ENCODE measurements around the gene C1orf105. TPM values are rescaled to one million over a fixed set of nuclear protein-coding genes. Genes with fewer than 3 reads are reported as not detected.

The C1orf105 gene
- total and polyA plus RNA-seq, 2 donors from 2014 or later, result not detected

GRCh38 chr1:172513479-172513878 lies 93.0 kb downstream of the C1orf105 start:
- intact Hi-C loops (cut with DNase I), result no loop called here
- no peak overlapping the region for H3K27ac ChIP-seq (ENCODE audit: low read depth in 2 of 2, low read length in 2 of 2)
- no peak for FAIRE-seq
- H3K27me3 ChIP-seq (ENCODE audit: control insufficient read depth, insufficient read depth, low read length), result no peaks in the 10 kb centered on the region
- no peak overlapping the region for H3K4me3 ChIP-seq (ENCODE audit: low read length in 3 of 3)
- no peaks in the 10 kb centered on the region for H3K4me1 ChIP-seq (ENCODE audit: control insufficient read depth in 2 of 3, insufficient read depth in 2 of 3, low read depth in 1 of 3, low read length in 3 of 3)
- H3K36me3 ChIP-seq (ENCODE audit: control insufficient read depth in 2 of 3, insufficient read depth in 3 of 3, low read length in 3 of 3), result no peaks in the 10 kb centered on the region
- no peak for DNase-seq
- no peak overlapping the region for H3K9ac ChIP-seq (ENCODE audit: low read length in 3 of 3)
- no peaks in the 10 kb centered on the region for H3K9me3 ChIP-seq (ENCODE audit: control insufficient read depth in 2 of 3, insufficient read depth in 1 of 3, low read length in 3 of 3)
- TF ChIP-seq CTCF (IDR thresholded peaks at IDR 0.05; ENCODE audit: borderline replicate concordance, extremely low read depth, insufficient read depth), result no peak

GRCh38 chr1:172514108-172514507 lies 93.6 kb downstream of the C1orf105 start:
- no peak for FAIRE-seq
- Histone ChIP-seq H3K27ac (ENCODE audit: low read depth in 2 of 2, low read length in 2 of 2) (no peak overlapping the region), H3K36me3 (ENCODE audit: control insufficient read depth in 2 of 3, insufficient read depth in 3 of 3, low read length in 3 of 3) (no peaks in the 10 kb centered on the region), H3K9ac (ENCODE audit: low read length in 3 of 3) (no peak overlapping the region), H3K4me3 (ENCODE audit: low read length in 3 of 3) (no peak overlapping the region), H3K9me3 (ENCODE audit: control insufficient read depth in 2 of 3, insufficient read depth in 1 of 3, low read length in 3 of 3) (no peaks in the 10 kb centered on the region), H3K4me1 (ENCODE audit: control insufficient read depth in 2 of 3, insufficient read depth in 2 of 3, low read depth in 1 of 3, low read length in 3 of 3) (no peaks in the 10 kb centered on the region), H3K27me3 (ENCODE audit: control insufficient read depth, insufficient read depth, low read length) (no peaks in the 10 kb centered on the region)
- no peak for DNase-seq
- intact Hi-C loops (cut with DNase I), result no loop called here
- TF ChIP-seq CTCF (IDR thresholded peaks at IDR 0.05; ENCODE audit: borderline replicate concordance, extremely low read depth, insufficient read depth), result no peak

GRCh38 chr1:172515436-172515835 lies 95.0 kb downstream of the C1orf105 start:
- DNase-seq (no peak), FAIRE-seq (no peak)
- Histone ChIP-seq H3K9ac (ENCODE audit: low read length in 3 of 3) (no peak overlapping the region), H3K27me3 (ENCODE audit: control insufficient read depth, insufficient read depth, low read length) (no peaks in the 10 kb centered on the region), H3K9me3 (ENCODE audit: control insufficient read depth in 2 of 3, insufficient read depth in 1 of 3, low read length in 3 of 3) (no peaks in the 10 kb centered on the region), H3K27ac (ENCODE audit: low read depth in 2 of 2, low read length in 2 of 2) (no peak overlapping the region), H3K36me3 (ENCODE audit: control insufficient read depth in 2 of 3, insufficient read depth in 3 of 3, low read length in 3 of 3) (no peaks in the 10 kb centered on the region), H3K4me1 (ENCODE audit: control insufficient read depth in 2 of 3, insufficient read depth in 2 of 3, low read depth in 1 of 3, low read length in 3 of 3) (no peaks in the 10 kb centered on the region), H3K4me3 (ENCODE audit: low read length in 3 of 3) (no peak overlapping the region)
- intact Hi-C loops (cut with DNase I), result no loop called here
- no peak for TF ChIP-seq CTCF (IDR thresholded peaks at IDR 0.05; ENCODE audit: borderline replicate concordance, extremely low read depth, insufficient read depth)

- FAIRE-seq (no peak), DNase-seq (no peak)
- intact Hi-C loops (cut with DNase I), result no loop called here
- H3K36me3 ChIP-seq (ENCODE audit: control insufficient read depth in 2 of 3, insufficient read depth in 3 of 3, low read length in 3 of 3), result no peaks in the 10 kb centered on the region
- H3K4me1 ChIP-seq (ENCODE audit: control insufficient read depth in 2 of 3, insufficient read depth in 2 of 3, low read depth in 1 of 3, low read length in 3 of 3), result no peaks in the 10 kb centered on the region
- no peak overlapping the region for H3K9ac ChIP-seq (ENCODE audit: low read length in 3 of 3)
- no peaks in the 10 kb centered on the region for H3K9me3 ChIP-seq (ENCODE audit: control insufficient read depth in 2 of 3, insufficient read depth in 1 of 3, low read length in 3 of 3)
- TF ChIP-seq CTCF (IDR thresholded peaks at IDR 0.05; ENCODE audit: borderline replicate concordance, extremely low read depth, insufficient read depth), result no peak
- H3K4me3 ChIP-seq (ENCODE audit: low read length in 3 of 3), result no peak overlapping the region
- no peak overlapping the region for H3K27ac ChIP-seq (ENCODE audit: low read depth in 2 of 2, low read length in 2 of 2)
- H3K27me3 ChIP-seq (ENCODE audit: control insufficient read depth, insufficient read depth, low read length), result no peaks in the 10 kb centered on the region
Observed at GRCh38 chr1:172515927-172516326, 95.4 kb downstream of the C1orf105 start.
